Motor neuron (in vitro differentiated cells): ENCODE data around the gene CCDC73. TPM values are rescaled to one million over a fixed set of nuclear protein-coding genes. Genes with fewer than 3 reads are reported as not detected.

Experiments
- ATAC-seq, 8 experiments: fragments of 200-7000 bp; cut with Tn5 transposase; replicated peaks in 6 of 8; 2 replicates each; pipeline ENCODE4 v1.8.0; 2021; ENCODE audit warnings: mild to moderate bottlenecking in 8 of 8, moderate library complexity in 8 of 8
- H3K27ac ChIP-seq, 2 donors: fragments of 250-450 bp; sonication (Bioruptor Pico); 2 replicates each; pipeline ENCODE4 v1.9.0; 2021; ENCODE audit warnings: antibody characterized with exemption in 2 of 2, mild to moderate bottlenecking in 2 of 2, moderate library complexity in 1 of 2
- H3K4me1 ChIP-seq, 2 donors: fragments of 250-450 bp; sonication (Bioruptor Pico); replicated peaks in 1 of 2; 2 replicates each; pipeline ENCODE4 v1.6.1; 2021; ENCODE audit warnings: antibody characterized with exemption in 2 of 2, mild to moderate bottlenecking in 2 of 2, moderate library complexity in 1 of 2
- H3K4me3 ChIP-seq, 5 donors: fragments of 250-450 bp; sonication (Bioruptor Pico); 2 replicates each; pipeline ENCODE4 v1.9.0; 2021; ENCODE audit warnings: antibody characterized with exemption in 5 of 5, mild to moderate bottlenecking in 5 of 5, moderate library complexity in 4 of 5
- WGBS, 10 experiments: fragments of 450-650 bp; shearing (Covaris generic); methylation state at CpG; one replicate each; pipeline ENCODE4 v1.0.0; 2022; 5-methylcytosine and 5-hydroxymethylcytosine counted together
- in situ Hi-C, 9 experiments: fragments of 400-800 bp; cut with MboI; loops; one replicate each; pipeline ENCODE4 v1.15.0; 2021; ENCODE audit warnings: low sequenced_read_pairs in 9 of 9, low pct_unique_long_range_greater_than_20kb in 2 of 9; ENCODE audit not compliant: unreplicated experiment in 9 of 9
- total RNA-seq, 8 experiments: library from RNA; unstranded; fragments of 300-600 nt; gene quantifications; 2 replicates each; pipeline versions ENCODE4 v1.2.3 to v1.2.4, GENCODE V29; 2022

CCDC73 gene
- total RNA-seq, 8 experiments from 2014 or later: 0.05 to 0.47 (median 0.24) TPM

DNA sequence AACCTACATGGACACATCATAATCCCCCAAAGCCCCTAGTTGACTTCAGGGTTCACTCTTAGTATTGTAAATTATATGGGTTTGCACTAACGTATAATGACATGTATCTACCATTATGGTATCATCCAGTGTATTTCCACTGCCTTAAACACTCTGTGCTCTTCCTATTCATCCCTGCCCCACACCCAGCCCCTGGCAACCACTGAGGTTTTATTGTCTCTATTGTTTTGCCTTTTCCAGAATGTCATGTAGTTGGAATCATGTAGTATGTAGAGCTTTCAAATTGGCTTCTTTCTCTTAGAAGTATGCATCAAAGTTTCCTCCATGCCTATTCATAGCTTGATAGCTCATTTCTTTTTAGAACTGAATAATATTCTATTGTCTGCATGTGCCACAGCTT lies 227.3 kb downstream of the CCDC73 start:
- no peak overlapping the region for H3K27ac ChIP-seq
- H3K4me1 ChIP-seq: peaks cover 3 to 4% of the 10 kb centered on the region in 2 donors
- WGBS, 10 experiments: 13 to 88% (median 50%) methylated on average over 1 of the region's 1 CpG; no CpG with 5 or more reads in 3 of the 10 experiments
- H3K4me3 ChIP-seq: no peak overlapping the region
- peak in 4 of 8 experiments; percentile 59 to 97 (median 62) for ATAC-seq
- in situ Hi-C loops: no loop called here

DNA sequence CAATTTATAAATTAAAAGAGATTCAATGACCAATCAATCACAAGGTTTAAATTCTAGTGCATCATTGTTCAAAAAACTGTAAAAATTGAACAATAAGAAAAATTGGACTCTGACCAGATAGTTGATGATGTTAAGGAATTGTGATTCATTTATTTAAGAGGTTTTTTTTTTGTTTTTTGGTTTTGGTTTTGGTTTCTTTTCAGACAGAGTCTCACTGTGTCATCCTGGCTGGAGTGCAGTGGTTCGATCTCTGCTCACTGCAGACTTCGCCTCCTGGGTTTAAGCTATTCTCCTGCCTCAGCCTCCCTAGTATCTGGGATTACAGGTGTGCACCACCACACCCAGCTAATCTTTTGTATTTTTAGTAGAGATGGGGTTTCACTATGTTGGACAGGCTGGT lies 227.9 kb downstream of the CCDC73 start:
- Histone ChIP-seq H3K4me3 (no peak overlapping the region), H3K4me1 (peaks cover 3 to 4% of the 10 kb centered on the region in 2 donors), H3K27ac (no peak overlapping the region)
- WGBS, 10 experiments: 55 to 100% (median 100%) methylated on average over 1 to 2 of the region's 2 CpGs; no CpG with 5 or more reads in 5 of the 10 experiments
- no peak for ATAC-seq
- in situ Hi-C loops: no loop called here

DNA sequence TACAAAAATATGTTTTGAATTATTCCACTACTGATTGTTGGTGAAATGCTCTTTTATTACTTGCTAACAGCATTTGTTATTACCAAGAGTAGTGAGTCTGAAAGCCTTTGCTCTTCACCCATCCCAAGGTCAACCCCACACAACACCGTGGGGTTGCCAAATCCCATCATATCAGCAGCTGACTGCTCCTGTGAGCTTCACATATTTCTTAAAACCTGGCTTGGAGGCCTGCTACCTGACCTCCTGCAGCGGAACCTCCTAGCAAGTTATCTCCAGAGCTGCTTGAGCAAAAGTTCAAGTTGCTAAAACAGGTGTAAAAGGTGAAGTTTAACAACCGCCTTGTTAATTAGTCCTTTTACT lies 230.9 kb downstream of the CCDC73 start:
- ATAC-seq: no peak
- 26 to 100% (median 73%) methylated on average over 1 to 3 of the region's 3 CpGs; no CpG with 5 or more reads in 3 of the 10 experiments for WGBS, 10 experiments
- no peak overlapping the region for H3K4me3 ChIP-seq
- H3K4me1 ChIP-seq: peaks cover 3 to 4% of the 10 kb centered on the region in 2 donors
- H3K27ac ChIP-seq: no peak overlapping the region
- in situ Hi-C loops: no loop called here

DNA sequence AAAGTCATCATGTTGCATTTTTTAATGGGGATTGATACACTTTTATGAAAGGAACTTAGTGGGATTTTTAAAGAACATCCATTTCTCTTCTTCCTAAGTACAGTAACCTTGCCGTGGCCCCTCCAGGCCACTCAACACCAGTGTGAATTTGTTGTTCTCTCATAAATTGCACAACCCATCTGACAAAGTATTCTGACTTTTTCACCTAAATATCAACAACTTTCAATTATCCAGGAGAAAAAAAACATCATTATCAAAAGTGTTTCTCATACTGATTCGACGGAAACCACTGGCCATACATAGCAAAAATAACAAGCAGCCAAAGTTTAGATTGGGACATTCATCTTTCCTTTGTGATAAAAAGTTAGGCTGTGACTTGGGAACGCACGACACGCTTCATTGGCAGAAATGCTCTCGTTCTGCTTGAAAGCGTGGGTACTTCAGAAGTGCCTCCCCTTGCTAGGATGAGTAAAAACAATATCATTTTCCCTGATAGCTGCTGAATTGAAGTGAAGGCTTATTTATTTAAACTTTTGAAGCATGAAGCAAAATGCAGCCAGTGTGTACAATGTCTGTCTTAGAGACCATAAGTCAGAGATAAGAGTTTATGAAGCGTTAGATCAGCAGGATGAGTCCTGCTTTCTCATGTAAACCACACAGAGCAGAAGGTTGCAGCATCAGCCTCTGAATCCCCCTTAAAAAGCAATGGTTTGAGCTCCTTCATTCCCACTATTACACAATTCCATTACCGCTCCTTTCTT lies 231.4 kb downstream of the CCDC73 start:
- peak in 1 of 8 experiments; percentile 20 for ATAC-seq

DNA sequence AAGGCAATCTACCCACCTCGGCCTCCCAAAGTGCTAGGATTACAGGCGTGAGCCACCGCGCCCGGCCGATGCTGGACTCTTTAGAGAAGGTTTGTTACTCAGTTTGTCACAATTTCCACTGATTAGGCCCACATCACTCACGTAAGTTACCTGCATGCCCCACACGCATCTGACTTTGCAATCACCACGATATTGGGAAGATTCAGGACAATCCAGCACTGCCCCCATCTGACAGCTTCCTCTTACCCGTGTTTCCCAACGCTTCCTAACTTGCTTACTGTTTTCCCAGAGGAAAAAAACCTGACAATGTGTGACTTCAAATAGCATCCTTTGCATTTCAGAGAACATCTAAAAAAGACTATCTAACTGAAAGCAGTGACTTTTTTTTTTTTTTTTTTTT lies 232.6 kb downstream of the CCDC73 start:
- ATAC-seq: no peak
- in situ Hi-C loops: no loop called here
- WGBS, 10 experiments: 40 to 100% (median 84%) methylated on average over 2 to 4 of the region's 11 CpGs; no CpG with 5 or more reads in 3 of the 10 experiments

More for the DNA sequence above, 231.4 kb downstream of the CCDC73 start:
- peaks cover 3 to 4% of the 10 kb centered on the region in 2 donors for H3K4me1 ChIP-seq
- H3K4me3 ChIP-seq: no peak overlapping the region
- in situ Hi-C loops: no loop called here
- H3K27ac ChIP-seq: no peak overlapping the region
- WGBS, 10 experiments: 31 to 80% (median 63%) methylated on average over 1 to 10 of the region's 10 CpGs

DNA sequence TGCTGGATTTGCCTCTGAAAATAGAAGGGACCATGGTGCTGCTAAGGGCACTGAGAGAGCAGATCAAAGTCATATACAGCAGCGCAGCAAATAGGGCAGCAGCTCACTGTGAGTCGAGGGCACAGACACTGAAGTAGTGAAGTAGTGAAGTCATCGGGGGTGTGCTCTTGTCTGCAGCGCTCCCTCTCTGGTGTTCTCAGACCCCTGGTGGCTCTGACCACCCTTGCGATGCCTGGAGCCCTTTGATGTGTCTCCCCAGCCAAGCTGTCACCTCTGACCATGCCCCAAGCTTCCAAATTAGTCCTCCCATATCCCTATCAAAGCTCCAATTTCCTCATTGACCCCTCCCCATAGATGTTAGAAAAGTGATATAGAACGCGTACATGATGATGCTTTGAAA lies 238.6 kb downstream of the CCDC73 start:
- no peak overlapping the region for H3K27ac ChIP-seq
- ATAC-seq: no peak
- in situ Hi-C loops: no loop called here
- 18 to 100% (median 67%) methylated on average over 1 to 5 of the region's 7 CpGs; no CpG with 5 or more reads in 4 of the 10 experiments for WGBS, 10 experiments
- H3K4me3 ChIP-seq: no peak overlapping the region
- no peaks in the 10 kb centered on the region for H3K4me1 ChIP-seq

More for the DNA sequence above, 232.6 kb downstream of the CCDC73 start:
- peaks cover 3 to 4% of the 10 kb centered on the region in 2 donors for H3K4me1 ChIP-seq
- no peak overlapping the region for H3K27ac ChIP-seq
- no peak overlapping the region for H3K4me3 ChIP-seq

DNA sequence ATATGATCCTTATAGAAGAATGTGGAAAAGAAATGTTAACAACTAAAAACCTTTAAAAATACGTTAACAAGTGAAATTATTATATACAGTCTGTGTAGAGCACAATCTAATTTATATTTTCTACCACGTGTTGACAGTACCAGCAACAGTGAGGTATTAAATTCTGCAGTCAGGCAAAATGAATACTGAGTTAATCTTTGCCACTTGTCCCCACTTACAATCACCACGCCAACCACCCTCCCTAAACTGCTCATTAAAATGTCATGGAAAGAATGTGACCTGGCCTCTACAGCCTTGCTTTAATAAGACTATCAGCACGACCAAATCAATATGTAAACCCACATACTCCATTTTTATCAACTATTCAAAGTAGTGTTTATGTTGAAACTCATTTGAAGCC lies 239.4 kb downstream of the CCDC73 start:
- no peak overlapping the region for H3K27ac ChIP-seq
- ATAC-seq: no peak
- no peak overlapping the region for H3K4me3 ChIP-seq
- WGBS, 10 experiments: 0 to 81% (median 44%) methylated on average over 2 to 4 of the region's 4 CpGs
- in situ Hi-C loops: no loop called here
- no peaks in the 10 kb centered on the region for H3K4me1 ChIP-seq

Other genes with a start within 250 kb of the CCDC73 start
- gene EIF3M, start 210.8 kb downstream of the CCDC73 start, total RNA-seq: 100 to 1,000 TPM; 186 to 447 (median 281) TPM
- 10 to 100 TPM in 1 of 8 experiments, 1 to 10 TPM in 2, under 1 TPM in 5; 0.08 to 16.7 (median 0.32) TPM for gene PRRG4, start 35.3 kb upstream of the CCDC73 start, total RNA-seq
- gene QSER1, start 98.1 kb upstream of the CCDC73 start, total RNA-seq: 10 to 100 TPM; 22.5 to 96.3 (median 41.3) TPM
- 1 to 10 TPM; 1.4 to 6.0 (median 4.2) TPM for gene DEPDC7, start 221.2 kb upstream of the CCDC73 start, total RNA-seq
- gene TCP11L1, start 244.9 kb upstream of the CCDC73 start, total RNA-seq: 10 to 100 TPM; 13.7 to 23.4 (median 17.3) TPM